Measurements from ENCODE around the gene MOCS1.

Gene MOCS1

GRCh38 chr6:39947611-39948068 lies 13.4 kb upstream of the MOCS1 start:
- DNase-seq = no peak

- DNase-seq = no peak
Measured at GRCh38 chr6:39945626-39946025, 11.4 kb upstream of the MOCS1 start.

GRCh38 chr6:39942903-39943580 lies 8.8 kb upstream of the MOCS1 start:
- DNase-seq = no peak

- DNase-seq = no peak
Measured at GRCh38 chr6:39941820-39942219, 7.6 kb upstream of the MOCS1 start.

GRCh38 chr6:39941138-39941537 lies 6.9 kb upstream of the MOCS1 start:
- no peak for DNase-seq

- DNase-seq = no peak
Measured at GRCh38 chr6:39938773-39939654, 4.8 kb upstream of the MOCS1 start.

- DNase-seq = no peak
Measured at GRCh38 chr6:39937686-39938333, 3.5 kb upstream of the MOCS1 start.

GRCh38 chr6:39936857-39937256 lies 2.6 kb upstream of the MOCS1 start:
- no peak for DNase-seq

- DNase-seq = no peak
Measured at GRCh38 chr6:39935241-39935640, 979 bp upstream of the MOCS1 start.

GRCh38 chr6:39933669-39934130 lies 562 bp downstream of the MOCS1 start:
- no peak for DNase-seq

- no peak for DNase-seq
Measured at GRCh38 chr6:39932386-39932910, 1.8 kb downstream of the MOCS1 start.

- DNase-seq = no peak
Measured at GRCh38 chr6:39931607-39932006, 2.7 kb downstream of the MOCS1 start.

- DNase-seq = no peak
Measured at GRCh38 chr6:39930540-39930939, 3.7 kb downstream of the MOCS1 start.

GRCh38 chr6:39929733-39930461 lies 4.4 kb downstream of the MOCS1 start:
- no peak for DNase-seq

GRCh38 chr6:39929039-39929732 lies 5.1 kb downstream of the MOCS1 start:
- DNase-seq = no peak

GRCh38 chr6:39927159-39927558 lies 7.1 kb downstream of the MOCS1 start:
- no peak for DNase-seq

GRCh38 chr6:39926668-39927067 lies 7.6 kb downstream of the MOCS1 start:
- DNase-seq = no peak

- no peak for DNase-seq
Measured at GRCh38 chr6:39925931-39926290, 8.4 kb downstream of the MOCS1 start.

- DNase-seq = no peak
Measured at GRCh38 chr6:39925191-39925930, 8.9 kb downstream of the MOCS1 start.

GRCh38 chr6:39924283-39924682 lies 10.0 kb downstream of the MOCS1 start:
- no peak for DNase-seq

GRCh38 chr6:39923861-39924260 lies 10.4 kb downstream of the MOCS1 start:
- DNase-seq = no peak

Measured in AML-193 (cell line).